ENCODE measurements around the gene TNNT2. TPM values are rescaled to one million over a fixed set of nuclear protein-coding genes. Genes with fewer than 3 reads are reported as not detected.

TNNT2 gene
- total and polyA plus RNA-seq, 2 donors (not counting 3 experiments of a cell fraction or from before 2014, with no cell fraction given) = not detected

- POLR2A ChIA-PET = no interaction called here
- H3K27ac ChIP-seq (ENCODE audit: insufficient read depth, low read depth, low read length) = no peak overlapping the region
- H3K9me3 ChIP-seq (replicated peaks; ENCODE audit: control insufficient read depth, insufficient read depth, low read length) = no peaks in the 10 kb centered on the region
- TF ChIP-seq FOS (IDR thresholded peaks at IDR 0.05; ENCODE audit: borderline replicate concordance, insufficient read depth, low read length) (no peak), MYC (IDR thresholded peaks at IDR 0.05; ENCODE audit: low read depth, low read length) (no peak), GATA2 (IDR thresholded peaks at IDR 0.05; ENCODE audit: insufficient read depth, insufficient read length, low read depth, low read length) (no peak), MAX (IDR thresholded peaks at IDR 0.05; ENCODE audit: insufficient read depth, insufficient read length) (no peak), POLR2A (IDR thresholded peaks at IDR 0.05; ENCODE audit: low read depth, low read length) (no peak), POLR2AphosphoS5 (IDR thresholded peaks at IDR 0.05; ENCODE audit: insufficient read depth, low read depth, low read length) (no peak), EZH2 (IDR thresholded peaks at IDR 0.05; ENCODE audit: borderline replicate concordance, low read depth, low read length, severe bottlenecking) (no peak), CTCF (IDR thresholded peaks at IDR 0.05; ENCODE audit: extremely low read depth in 1 of 2, insufficient read depth in 1 of 2, low read depth in 1 of 2, low read length in 2 of 2) (no peak), JUN (IDR thresholded peaks at IDR 0.05; ENCODE audit: borderline replicate concordance, insufficient read depth, insufficient read length, low read depth) (no peak)
- H3K4me1 ChIP-seq (ENCODE audit: control insufficient read depth, extremely low read depth, insufficient read depth, low read length) = no peaks in the 10 kb centered on the region
- FAIRE-seq (no peak), DNase-seq (ENCODE audit: low read depth, low spot score) (no peak)
- H3K79me2 ChIP-seq (ENCODE audit: control insufficient read depth, insufficient read depth, low read length) = no peaks in the 10 kb centered on the region
- H2AFZ ChIP-seq (ENCODE audit: low read depth, low read length) = no peak overlapping the region
- no peak overlapping the region for H3K9ac ChIP-seq (replicated peaks; ENCODE audit: extremely low read depth, insufficient read depth, low read length)
- intact Hi-C loops (cut with micrococcal nuclease) (no loop called here), dilution Hi-C loops (cut with MboI; ENCODE audit: extremely low pct_ligation_motif_present, low sequenced_read_pairs) (no loop called here)
- no peaks in the 10 kb centered on the region for H3K9me1 ChIP-seq (replicated peaks; ENCODE audit: control insufficient read depth, extremely low read depth, insufficient read depth, low read length)
- CTCF ChIA-PET = interaction anchor here (2.0 kb wide), 1 partner anchor 32 kb away, joined by 9 read pairs; no protein-coding TSS in a partner anchor
- no peak overlapping the region for H3K4me2 ChIP-seq (ENCODE audit: insufficient read depth, low read length)
- H3K27me3 ChIP-seq (ENCODE audit: control insufficient read depth in 2 of 2, insufficient read depth in 2 of 2, low read length in 2 of 2) = peaks cover 39 to 40% of the 10 kb centered on the region in 2 experiments
- no TSS peak for BruUV-seq (replicated peaks)
- H3K4me3 ChIP-seq (replicated peaks in 1 of 3; ENCODE audit: insufficient read depth in 1 of 3, low read depth in 1 of 3, low read length in 3 of 3) = no peak overlapping the region
- no peaks in the 10 kb centered on the region for H3K36me3 ChIP-seq (ENCODE audit: control insufficient read depth in 2 of 2, extremely low read depth in 1 of 2, insufficient read depth in 2 of 2, low read length in 2 of 2)
- no peaks in the 10 kb centered on the region for H4K20me1 ChIP-seq (replicated peaks; ENCODE audit: control insufficient read depth, extremely low read depth, insufficient read depth, low read length)
Observed at GRCh38 chr1:201403359-201403758, 25.9 kb upstream of the TNNT2 start.

All from endothelial cell of umbilical vein (primary cell).